Neural cell (in vitro differentiated cells): ENCODE results near the gene INO80E.

Experiments
- CTCF ChIP-seq: fragments of 450-650 bp; IDR thresholded peaks from 2 replicates; pipeline ENCODE4 v1.5.1; 2014; ENCODE audit warnings: antibody characterized with exemption, mild to moderate bottlenecking, moderate library complexity; ENCODE audit not compliant: poor library complexity, severe bottlenecking
- MXI1 ChIP-seq: fragments of 450-650 bp; conservative IDR thresholded peaks from 2 replicates; pipeline ENCODE4 v1.6.1; 2014; ENCODE audit warnings: antibody characterized with exemption, mild to moderate bottlenecking; ENCODE audit not compliant: poor library complexity, severe bottlenecking
- REST ChIP-seq: IDR thresholded peaks from 2 replicates; pipeline ENCODE4 v1.6.1; 2012; ENCODE audit warnings: borderline replicate concordance

- no peak for TF ChIP-seq CTCF
- TF ChIP-seq REST, result no peak
- TF ChIP-seq MXI1, result no peak
Measured at GRCh38 chr16:29951625-29952365, 44.2 kb upstream of the INO80E start.
